ENCODE measurements around the gene AKAP13.

AKAP13 gene

GRCh38 chr15:85755942-85756341 is 375.5 kb downstream of the AKAP13 start:
- DNase-seq (ENCODE audit: low read depth) = no peak
- H3K4me3 ChIP-seq (ENCODE audit: control insufficient read depth, low read depth, low read length) = no peak overlapping the region
- TF ChIP-seq CTCF (IDR thresholded peaks at IDR 0.05; ENCODE audit: control insufficient read depth, insufficient read depth, low read depth, low read length, missing control alignments) = no peak

- no peak for DNase-seq (ENCODE audit: low read depth)
- no peak for TF ChIP-seq CTCF (IDR thresholded peaks at IDR 0.05; ENCODE audit: control insufficient read depth, insufficient read depth, low read depth, low read length, missing control alignments)
- no peak overlapping the region for H3K4me3 ChIP-seq (ENCODE audit: control insufficient read depth, low read depth, low read length)
These were observed 376.1 kb downstream of the AKAP13 start for GRCh38 chr15:85756411-85757072.

GRCh38 chr15:85757073-85757938 is 376.9 kb downstream of the AKAP13 start:
- no peak for TF ChIP-seq CTCF (IDR thresholded peaks at IDR 0.05; ENCODE audit: control insufficient read depth, insufficient read depth, low read depth, low read length, missing control alignments)
- no peak overlapping the region for H3K4me3 ChIP-seq (ENCODE audit: control insufficient read depth, low read depth, low read length)
- no peak for DNase-seq (ENCODE audit: low read depth)

GRCh38 chr15:85757939-85758654 is 377.7 kb downstream of the AKAP13 start:
- H3K4me3 ChIP-seq (ENCODE audit: control insufficient read depth, low read depth, low read length) = no peak overlapping the region
- TF ChIP-seq CTCF (IDR thresholded peaks at IDR 0.05; ENCODE audit: control insufficient read depth, insufficient read depth, low read depth, low read length, missing control alignments) = no peak
- no peak for DNase-seq (ENCODE audit: low read depth)

- no peak for DNase-seq (ENCODE audit: low read depth)
- TF ChIP-seq CTCF (IDR thresholded peaks at IDR 0.05; ENCODE audit: control insufficient read depth, insufficient read depth, low read depth, low read length, missing control alignments) = no peak
These were observed 378.2 kb downstream of the AKAP13 start for GRCh38 chr15:85758655-85758978.

GRCh38 chr15:85759376-85759775 is 379.0 kb downstream of the AKAP13 start:
- no peak for DNase-seq (ENCODE audit: low read depth)
- no peak for TF ChIP-seq CTCF (IDR thresholded peaks at IDR 0.05; ENCODE audit: control insufficient read depth, insufficient read depth, low read depth, low read length, missing control alignments)
- H3K4me3 ChIP-seq (ENCODE audit: control insufficient read depth, low read depth, low read length) = no peak overlapping the region

More at GRCh38 chr15:85758655-85758978, 378.2 kb downstream of the AKAP13 start:
- no peak overlapping the region for H3K4me3 ChIP-seq (ENCODE audit: control insufficient read depth, low read depth, low read length)
